ENCODE data around the gene EP400. TPM values are rescaled to one million over a fixed set of nuclear protein-coding genes. Genes with fewer than 3 reads are reported as not detected.

EP400 gene
- total RNA-seq, 4 donors from 2014 or later: 20.5 to 33.7 (median 23.4) TPM

DNA sequence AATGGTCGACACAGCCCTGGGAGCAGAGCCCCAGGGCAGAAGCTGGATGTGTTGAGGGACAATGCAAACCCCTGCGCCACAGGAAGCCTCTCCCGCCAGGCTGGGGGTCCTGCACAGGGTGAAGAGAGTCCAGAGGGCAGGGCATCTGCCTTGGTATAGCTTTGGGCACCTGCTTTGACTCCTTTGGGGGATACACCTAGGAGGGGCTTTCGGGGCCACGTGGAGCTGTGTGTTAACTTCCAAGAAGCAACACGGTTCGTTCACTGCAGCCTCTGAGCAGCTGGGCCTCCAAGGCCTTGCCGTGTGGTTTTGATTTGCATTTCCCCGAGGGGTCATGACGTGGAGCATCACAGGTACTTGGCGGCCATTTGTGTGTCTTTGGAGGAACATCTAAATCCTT lies 26.5 kb upstream of the EP400 start:
- TF ChIP-seq, protein P1, sequence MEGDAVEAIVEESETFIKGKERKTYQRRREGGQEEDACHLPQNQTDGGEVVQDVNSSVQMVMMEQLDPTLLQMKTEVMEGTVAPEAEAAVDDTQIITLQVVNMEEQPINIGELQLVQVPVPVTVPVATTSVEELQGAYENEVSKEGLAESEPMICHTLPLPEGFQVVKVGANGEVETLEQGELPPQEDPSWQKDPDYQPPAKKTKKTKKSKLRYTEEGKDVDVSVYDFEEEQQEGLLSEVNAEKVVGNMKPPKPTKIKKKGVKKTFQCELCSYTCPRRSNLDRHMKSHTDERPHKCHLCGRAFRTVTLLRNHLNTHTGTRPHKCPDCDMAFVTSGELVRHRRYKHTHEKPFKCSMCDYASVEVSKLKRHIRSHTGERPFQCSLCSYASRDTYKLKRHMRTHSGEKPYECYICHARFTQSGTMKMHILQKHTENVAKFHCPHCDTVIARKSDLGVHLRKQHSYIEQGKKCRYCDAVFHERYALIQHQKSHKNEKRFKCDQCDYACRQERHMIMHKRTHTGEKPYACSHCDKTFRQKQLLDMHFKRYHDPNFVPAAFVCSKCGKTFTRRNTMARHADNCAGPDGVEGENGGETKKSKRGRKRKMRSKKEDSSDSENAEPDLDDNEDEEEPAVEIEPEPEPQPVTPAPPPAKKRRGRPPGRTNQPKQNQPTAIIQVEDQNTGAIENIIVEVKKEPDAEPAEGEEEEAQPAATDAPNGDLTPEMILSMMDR (IDR thresholded peaks at IDR 0.05; ENCODE audit: low read depth): no peak

DNA sequence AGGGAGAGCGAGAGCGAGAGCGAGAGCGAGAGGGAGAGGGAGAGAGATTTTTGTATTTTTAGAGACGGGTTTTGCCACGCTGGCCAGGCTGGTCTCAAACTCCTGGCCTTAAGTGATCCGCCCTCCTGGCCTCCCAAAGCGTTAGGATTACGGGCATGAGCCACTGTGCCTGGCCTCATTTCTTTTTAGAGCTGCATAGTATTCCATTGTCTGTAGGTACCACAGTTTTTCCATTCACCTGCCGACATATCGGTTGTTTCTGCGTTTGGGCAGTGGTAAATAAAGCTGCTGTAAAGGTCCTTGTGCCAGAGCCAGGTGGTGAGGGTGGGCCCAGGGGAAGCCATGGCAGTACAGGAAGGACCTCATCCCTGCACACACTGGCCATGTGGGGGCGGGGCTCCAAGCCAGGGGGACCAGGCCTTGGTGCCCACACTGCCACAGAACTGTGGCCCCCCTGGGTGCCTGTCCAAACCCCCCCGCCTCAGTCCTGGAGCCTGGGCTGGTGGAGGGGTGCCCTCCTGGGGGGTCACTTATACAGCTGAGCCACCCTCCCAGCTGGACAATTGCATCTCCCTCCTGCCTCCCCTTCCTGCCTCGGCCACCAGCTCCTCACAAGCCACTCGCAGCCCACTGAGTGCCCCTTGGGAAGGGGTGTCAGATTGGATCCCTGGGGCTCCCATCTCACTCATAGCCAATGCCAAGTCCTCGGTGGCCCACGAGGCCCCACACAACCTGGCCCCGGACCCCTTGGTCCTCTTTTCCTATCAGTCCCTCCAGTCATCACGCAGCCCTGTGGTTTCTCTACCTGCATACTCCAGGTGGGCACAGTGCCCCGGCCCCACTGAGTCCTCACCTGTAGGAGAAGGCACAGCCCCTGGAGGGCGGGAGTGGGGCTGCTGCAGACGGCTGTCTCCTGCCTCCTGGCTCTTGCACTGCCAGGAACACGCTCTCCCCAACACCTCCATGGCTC lies 22.3 kb upstream of the EP400 start:
- TF ChIP-seq, protein P1 (IDR thresholded peaks at IDR 0.05; ENCODE audit: low read depth): no peak

DNA sequence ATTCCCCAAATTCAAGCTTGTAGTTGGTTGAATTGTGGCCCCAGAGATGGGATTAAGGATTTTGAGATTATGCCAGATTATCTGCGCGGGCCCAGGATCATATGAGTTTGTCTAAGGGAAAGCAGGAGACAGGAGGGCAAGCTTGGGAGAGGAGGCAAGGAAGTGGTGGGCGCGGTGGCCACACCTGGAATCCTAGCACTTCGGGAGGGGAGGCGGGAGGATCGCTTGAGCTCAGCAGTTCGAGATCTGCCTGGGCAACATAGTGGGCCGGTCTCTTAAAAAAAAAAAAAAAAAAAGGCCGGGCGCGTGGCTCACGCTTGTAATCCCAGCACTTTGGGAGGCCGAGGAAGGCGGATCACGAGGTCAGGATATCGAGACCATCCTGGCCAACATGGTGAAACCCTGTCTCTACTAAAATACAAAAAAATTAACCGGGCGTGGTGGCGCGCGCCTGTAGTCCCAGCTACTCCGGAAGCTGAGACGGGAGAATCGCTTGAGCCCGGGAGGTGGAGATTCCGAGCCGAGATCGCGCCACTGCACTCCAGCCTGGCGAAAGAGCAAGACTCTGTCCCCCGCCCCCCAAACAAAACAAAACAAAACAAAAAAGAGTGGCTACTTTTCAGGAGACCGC lies 21.5 kb upstream of the EP400 start:
- TF ChIP-seq, protein P1 (IDR thresholded peaks at IDR 0.05; ENCODE audit: low read depth): no peak

DNA sequence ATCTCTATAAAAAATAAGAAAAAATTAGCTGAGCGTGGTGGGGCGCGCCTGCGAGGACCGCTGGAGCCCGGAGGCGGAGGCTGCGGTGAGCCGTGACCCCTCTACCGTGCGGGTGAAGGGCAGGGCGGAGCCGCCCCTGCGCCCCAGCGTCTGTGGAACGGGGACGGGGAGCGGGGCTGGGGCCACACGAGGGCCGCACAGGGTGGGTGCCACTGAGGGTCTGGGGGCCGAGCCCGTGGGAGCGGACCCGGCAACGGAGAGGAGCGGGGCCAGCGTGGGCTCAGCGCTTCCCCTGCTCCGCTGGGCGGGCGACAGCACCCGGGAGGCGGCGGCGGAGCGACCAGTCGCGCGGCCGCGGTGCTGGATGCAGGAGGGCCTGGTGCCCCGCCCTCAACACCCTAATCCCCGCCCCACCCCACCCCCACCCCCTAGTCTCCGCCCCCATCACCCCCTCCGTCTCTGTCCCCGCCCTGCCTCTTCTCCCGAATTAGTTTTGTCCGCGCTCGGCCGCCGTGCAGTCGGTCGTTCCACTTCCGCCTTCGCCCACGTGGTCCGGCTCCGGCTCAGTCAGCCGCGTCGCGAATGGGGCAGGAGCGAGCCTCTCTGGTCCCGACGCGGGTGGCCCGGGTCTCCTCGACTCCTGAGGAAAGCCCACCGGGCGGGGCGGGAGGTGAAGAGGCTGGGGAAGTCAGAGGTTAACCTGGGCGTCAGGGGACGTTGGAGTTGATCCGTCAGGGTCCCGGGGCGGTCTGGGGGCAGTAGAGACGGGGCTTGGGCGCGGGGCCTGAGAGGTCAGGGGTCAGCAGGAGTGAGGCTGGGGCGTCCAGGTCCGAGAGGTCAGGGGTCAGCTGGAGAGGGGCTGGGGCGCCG lies 20.8 kb upstream of the EP400 start, which contains the start of gene PUS1:
Gene PUS1, plus strand, starts transcription at position 566 of the 870 bp plus-strand sequence. CDS start 447 bp downstream, outside the sequence.
- TF ChIP-seq, protein P1 (IDR thresholded peaks at IDR 0.05; ENCODE audit: low read depth): no peak

DNA sequence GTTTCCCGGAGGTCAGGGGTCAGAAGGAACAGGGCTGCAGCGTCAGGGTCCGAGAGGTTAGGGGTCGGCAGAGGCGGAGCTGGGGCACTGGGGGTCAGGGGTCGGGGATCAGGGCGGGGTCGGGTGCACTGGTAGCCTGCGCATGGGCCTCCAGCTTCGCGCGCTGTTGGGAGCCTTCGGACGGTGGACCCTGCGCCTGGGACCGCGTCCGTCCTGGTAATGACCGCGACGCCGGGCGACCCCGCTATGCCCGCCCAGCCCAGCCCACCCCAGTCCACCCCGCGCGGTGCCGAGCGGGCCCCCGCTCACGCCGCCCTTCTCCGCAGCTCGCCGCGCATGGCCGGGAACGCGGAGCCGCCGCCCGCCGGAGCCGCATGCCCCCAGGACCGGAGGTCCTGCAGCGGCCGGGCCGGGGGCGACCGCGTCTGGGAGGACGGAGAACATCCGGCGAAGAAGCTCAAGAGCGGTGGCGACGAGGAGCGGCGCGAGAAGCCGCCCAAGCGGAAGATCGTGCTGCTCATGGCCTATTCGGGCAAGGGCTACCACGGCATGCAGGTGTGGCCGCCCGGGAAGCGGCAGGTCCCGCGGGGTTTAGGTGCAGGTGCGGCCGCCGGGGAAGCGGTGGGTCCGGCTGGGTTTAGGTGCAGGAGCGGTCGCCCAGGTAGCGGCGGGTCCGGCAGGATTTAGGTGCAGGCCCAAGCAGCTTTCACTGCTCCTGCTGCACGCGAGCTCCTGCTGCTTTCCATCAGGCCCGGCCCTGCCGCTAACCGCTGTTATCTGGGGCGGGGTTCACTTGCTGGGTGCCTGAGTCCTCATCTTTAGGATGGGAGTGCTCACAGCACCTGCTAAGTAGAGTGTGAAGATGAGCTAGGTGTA lies 19.9 kb upstream of the EP400 start:
- TF ChIP-seq, protein P1 (IDR thresholded peaks at IDR 0.05; ENCODE audit: low read depth): no peak

DNA sequence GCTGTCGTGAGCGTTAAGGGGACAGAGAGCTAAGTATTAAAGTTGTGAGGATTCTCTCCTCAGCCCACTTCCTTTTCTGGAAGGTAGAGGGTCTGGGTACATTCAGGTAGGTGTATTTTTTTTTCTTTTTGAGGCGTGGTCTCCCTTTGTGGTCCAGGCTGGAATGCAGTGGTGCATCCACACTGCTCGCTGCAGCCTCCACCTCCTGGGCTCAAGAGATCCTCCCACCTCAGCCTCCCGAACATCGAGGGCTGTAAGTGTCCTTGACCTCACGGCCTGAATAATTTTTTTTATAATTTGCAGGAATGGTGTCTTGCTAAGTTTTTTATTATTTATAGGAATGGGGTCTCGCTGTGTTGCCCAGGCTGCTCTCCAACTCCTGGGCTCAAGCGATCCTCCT lies 19.2 kb upstream of the EP400 start:
- TF ChIP-seq, protein P1 (IDR thresholded peaks at IDR 0.05; ENCODE audit: low read depth): no peak
